Neural progenitor cell (in vitro differentiated cells): ENCODE results near the gene IPPK.

Source experiments
- CTCF ChIP-seq: fragments of 200-600 bp; sonication (generic); IDR thresholded peaks from 2 replicates; pipeline ENCODE4 v1.5.1; 2017; ENCODE audit warnings: antibody characterized with exemption, mild to moderate bottlenecking
- EZH2 ChIP-seq: fragments of 200-600 bp; sonication (generic); IDR thresholded peaks from 2 replicates; pipeline ENCODE4 v1.6.1; 2017; ENCODE audit warnings: antibody characterized with exemption, mild to moderate bottlenecking, moderate library complexity
- EZH2phosphoT487 ChIP-seq: fragments of 200-600 bp; sonication (generic); IDR thresholded peaks from 2 replicates; pipeline ENCODE4 v1.6.1; 2017; ENCODE audit warnings: antibody characterized with exemption

- no peak for TF ChIP-seq EZH2
- no peak for TF ChIP-seq CTCF
- no peak for TF ChIP-seq EZH2phosphoT487
These were observed 41.2 kb upstream of the IPPK start for GRCh38 chr9:92711146-92711545.
